ENCODE data around the gene UROC1. TPM values are rescaled to one million over a fixed set of nuclear protein-coding genes. Genes with fewer than 3 reads are reported as not detected.

UROC1 gene
- total and polyA plus RNA-seq, 2 of the 13 experiments (the other 11 are each of a cell fraction or from before 2014, with no cell fraction given), result 0.71 to 1.3 TPM

GRCh38 chr3:126488886-126489569, 28.5 kb downstream of the UROC1 start:
- Histone ChIP-seq H3K4me3 (replicated peaks in 1 of 3; ENCODE audit: insufficient read depth in 1 of 3, low read depth in 2 of 3, low read length in 3 of 3) (no peak overlapping the region), H4K20me1 (ENCODE audit: insufficient read depth, low read length) (no peaks in the 10 kb centered on the region), H3K9ac (ENCODE audit: insufficient read depth, low read depth, low read length) (no peak overlapping the region), H3K27ac (ENCODE audit: extremely low read length, insufficient read depth, low read length) (no peak overlapping the region), H3K4me2 (ENCODE audit: low read depth, low read length) (no peak overlapping the region), H2AFZ (ENCODE audit: low read length) (no peak overlapping the region), H3K4me1 (ENCODE audit: insufficient read depth, low read length) (peaks cover 53% of the 10 kb centered on the region), H3K9me3 (ENCODE audit: low read length) (no peaks in the 10 kb centered on the region), H3K36me3 (replicated peaks in 1 of 2; ENCODE audit: control insufficient read depth in 1 of 2, insufficient read depth in 2 of 2, low read length in 2 of 2) (no peaks in the 10 kb centered on the region), H3K79me2 (ENCODE audit: insufficient read depth, low read length) (no peaks in the 10 kb centered on the region), H3K27me3 (ENCODE audit: control insufficient read depth in 1 of 2, insufficient read depth in 2 of 2, low read length in 2 of 2) (no peaks in the 10 kb centered on the region; a peak in 1 of 5 replicates)
- ATAC-seq (no peak), FAIRE-seq (no peak), DNase-seq (ENCODE audit: low spot score) (no peak)
- ChIA-PET CTCF (ENCODE audit: low intra/inter-chr PET ratio, low total read pairs) (no interaction called here), POLR2A (interaction anchor here (2.8 kb wide), 1 partner anchor 13 kb away, joined by 12 read pairs; the partner anchor contains the start of gene ZXDC)
- BruUV-seq (replicated peaks), result no TSS peak
- 86% methylated on average over 14 of the region's 16 CpGs for WGBS (ENCODE audit: low lambda C conversion rate)
- in situ Hi-C loops (cut with HindIII; ENCODE audit: extremely low pct_ligation_motif_present, low pct_unique_long_range_greater_than_20kb) (no loop called here), intact Hi-C loops (cut with micrococcal nuclease; ENCODE audit: unreplicated experiment) (no loop called here)
- TF ChIP-seq ZNF788 (CRISPR knock-in tag; IDR thresholded peaks at IDR 0.05; ENCODE audit: borderline replicate concordance) (no peak), TEAD3 (CRISPR knock-in tag; optimal IDR thresholded peaks at IDR 0.05; ENCODE audit: borderline replicate concordance) (no peak), ZNF496 (CRISPR knock-in tag; IDR thresholded peaks at IDR 0.05; ENCODE audit: insufficient replicate concordance) (no peak), SNAPC5 (CRISPR knock-in tag; IDR thresholded peaks at IDR 0.05; ENCODE audit: borderline replicate concordance) (no peak), ZNF34 (CRISPR knock-in tag; IDR thresholded peaks at IDR 0.05; ENCODE audit: borderline replicate concordance) (no peak), SP5 (CRISPR knock-in tag; IDR thresholded peaks at IDR 0.05; ENCODE audit: borderline replicate concordance, low read depth) (no peak), ZNF136 (CRISPR knock-in tag; IDR thresholded peaks at IDR 0.05; ENCODE audit: low read depth) (no peak), ZMYM2 (CRISPR knock-in tag; IDR thresholded peaks at IDR 0.05) (no peak), SMARCC2 (IDR thresholded peaks at IDR 0.05) (no peak), ZNF329 (CRISPR knock-in tag; IDR thresholded peaks at IDR 0.05; ENCODE audit: low read depth) (no peak), SMAD9 (CRISPR knock-in tag; IDR thresholded peaks at IDR 0.05) (no peak), HNF4G (IDR thresholded peaks at IDR 0.05; ENCODE audit: borderline replicate concordance, low read depth, low read length) (no peak), HNF4G (CRISPR knock-in tag; IDR thresholded peaks at IDR 0.05; ENCODE audit: borderline replicate concordance, low read depth) (no peak), HDAC1 (CRISPR knock-in tag; IDR thresholded peaks at IDR 0.05) (no peak), ZNF704 (CRISPR knock-in tag; IDR thresholded peaks at IDR 0.05; ENCODE audit: borderline replicate concordance) (no peak)
